GM19043 (cell line): ENCODE results near the gene ACTR5.

ENCODE experiments used
- ATAC-seq: cut with Tn5 transposase; IDR thresholded peaks from one replicate; pipeline ENCODE4 v1.9.1; 2021; ENCODE audit warnings: low read depth; ENCODE audit not compliant: unreplicated experiment

The ACTR5 gene

DNA sequence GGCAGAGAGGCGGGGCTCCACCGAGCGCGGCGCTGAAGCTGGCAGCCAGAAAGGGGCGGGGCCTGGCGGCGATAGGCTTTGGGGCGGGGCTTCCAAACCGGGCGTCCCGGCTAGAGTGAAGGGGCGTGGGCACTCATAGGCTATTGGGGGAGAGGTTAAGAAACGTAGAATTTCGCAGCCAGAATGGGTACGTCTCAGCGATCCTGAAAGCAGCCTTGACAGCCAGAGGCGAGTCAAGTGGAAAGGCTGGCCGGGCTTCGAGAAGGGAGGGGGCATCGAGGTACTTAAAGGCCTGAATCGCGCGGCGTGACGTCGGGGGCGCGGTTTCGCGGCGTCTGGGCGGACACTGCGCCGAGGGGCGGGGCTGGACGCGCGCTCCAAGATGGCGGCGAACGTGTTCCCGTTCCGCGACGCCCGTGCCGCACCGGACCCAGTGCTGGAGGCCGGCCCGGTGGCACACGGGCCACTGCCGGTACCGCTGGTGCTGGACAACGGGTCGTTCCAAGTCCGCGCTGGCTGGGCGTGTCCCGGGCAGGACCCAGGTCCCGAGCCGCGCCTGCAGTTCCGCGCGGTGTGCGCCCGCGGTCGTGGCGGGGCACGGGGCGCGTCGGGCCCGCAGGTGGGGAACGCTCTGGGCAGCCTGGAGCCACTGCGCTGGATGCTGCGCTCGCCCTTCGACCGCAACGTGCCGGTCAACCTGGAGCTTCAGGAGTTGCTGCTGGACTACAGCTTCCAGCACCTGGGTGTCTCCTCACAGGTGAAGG, at the start of gene ACTR5:
Gene ACTR5, plus strand, starts transcription at position 364 of the 764 bp plus-strand sequence. Its CDS starts 19 bp downstream, at position 383.
- peak; percentile 82 for ATAC-seq

DNA sequence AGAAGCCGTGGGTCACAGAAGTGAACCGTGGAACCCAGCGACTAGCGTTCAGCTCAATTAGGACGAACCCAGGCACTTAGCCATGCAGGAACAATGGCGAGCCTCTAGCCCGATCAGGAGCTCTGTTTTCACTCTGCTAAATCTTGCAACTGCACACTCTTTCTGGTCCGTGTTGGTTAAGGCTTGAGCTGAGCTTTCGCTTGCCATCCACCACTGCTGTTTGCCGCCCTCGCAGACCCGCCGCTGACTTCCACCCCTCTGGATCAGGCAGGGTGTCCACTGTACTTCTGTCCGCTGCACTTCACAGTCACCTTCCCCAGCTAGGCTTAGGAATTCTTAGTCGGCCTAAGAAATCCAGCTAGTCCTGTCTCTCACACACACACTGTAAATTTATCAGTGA, 49.7 kb upstream of the ACTR5 start:
- ATAC-seq, result no peak

DNA sequence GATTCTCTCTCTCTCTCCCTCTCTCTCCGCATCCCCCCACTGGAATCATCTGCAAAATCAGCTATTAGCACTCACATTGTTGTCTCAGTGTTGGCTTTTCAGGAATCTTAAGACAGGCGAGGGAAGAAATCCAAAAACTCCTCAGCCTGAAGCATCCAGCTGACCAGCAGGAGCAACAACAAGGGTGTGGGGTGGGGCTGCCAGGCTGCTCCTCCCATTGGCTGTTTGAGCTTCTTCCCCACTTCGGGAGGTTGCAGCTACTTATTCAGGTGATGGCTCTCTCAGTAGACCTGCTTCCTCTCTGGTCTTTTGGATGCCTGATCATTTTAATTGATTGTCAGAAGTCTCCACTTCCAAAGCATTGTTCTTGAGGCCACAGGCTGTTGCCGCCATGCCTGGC, 48.1 kb upstream of the ACTR5 start:
- no peak for ATAC-seq

DNA sequence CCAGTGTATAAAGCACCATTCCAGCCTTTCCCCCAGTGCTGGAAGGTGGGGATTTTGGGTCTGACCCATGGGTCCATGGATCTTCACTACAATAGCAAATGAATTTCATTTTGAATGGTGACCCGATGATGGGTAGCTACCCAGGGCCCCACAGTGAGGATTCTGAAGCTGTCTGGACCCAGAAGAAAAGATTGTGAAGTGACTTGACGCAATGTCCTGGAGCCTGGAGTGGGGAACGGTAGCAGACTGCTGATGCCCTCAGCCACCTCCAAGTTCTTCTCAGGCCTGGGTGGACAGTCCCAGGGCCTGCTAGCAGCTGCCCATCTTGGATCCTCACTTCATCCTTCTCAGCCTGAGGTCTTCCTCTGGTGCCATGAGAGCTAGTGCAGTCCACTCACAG, 47.3 kb upstream of the ACTR5 start:
- no peak for ATAC-seq

DNA sequence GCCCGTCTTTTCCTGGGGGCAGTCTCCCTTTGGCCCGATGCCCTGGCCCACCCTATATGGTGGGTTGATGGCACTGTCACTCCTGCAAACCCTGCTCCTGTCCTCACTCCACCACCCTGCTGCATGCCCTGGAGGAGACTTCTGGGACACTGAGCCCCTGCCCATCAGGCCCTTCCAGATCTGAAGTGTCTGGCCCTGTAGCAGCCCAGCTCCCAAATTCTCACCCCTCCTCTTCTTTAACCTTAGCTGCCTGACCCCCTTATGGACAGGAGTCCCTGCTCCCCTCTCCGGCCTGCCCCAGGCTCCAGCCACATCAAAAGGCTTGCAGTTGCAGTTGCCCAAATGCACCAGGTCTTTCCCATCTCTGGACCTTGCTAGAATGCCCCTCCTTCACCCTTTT, 44.7 kb upstream of the ACTR5 start:
- no peak for ATAC-seq

DNA sequence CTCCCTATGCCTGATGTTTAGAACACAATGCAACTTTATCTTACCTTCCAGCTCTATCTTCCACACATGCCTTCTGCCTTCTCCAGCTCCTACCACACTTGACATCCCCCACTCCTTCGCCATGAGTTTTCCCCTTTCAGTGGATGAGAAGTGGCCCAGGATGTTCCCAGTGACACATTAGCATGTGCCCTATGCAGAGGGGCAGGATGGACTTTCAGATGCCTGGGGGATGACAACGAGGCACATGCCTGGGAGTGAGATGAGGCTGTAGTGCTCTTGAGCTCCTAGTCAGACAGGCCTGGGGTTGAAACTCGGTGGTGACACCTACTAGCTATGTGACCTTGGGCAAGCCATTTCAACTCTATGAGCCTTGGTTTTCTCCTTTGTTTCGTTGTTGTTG, 44.1 kb upstream of the ACTR5 start:
- ATAC-seq, result no peak

DNA sequence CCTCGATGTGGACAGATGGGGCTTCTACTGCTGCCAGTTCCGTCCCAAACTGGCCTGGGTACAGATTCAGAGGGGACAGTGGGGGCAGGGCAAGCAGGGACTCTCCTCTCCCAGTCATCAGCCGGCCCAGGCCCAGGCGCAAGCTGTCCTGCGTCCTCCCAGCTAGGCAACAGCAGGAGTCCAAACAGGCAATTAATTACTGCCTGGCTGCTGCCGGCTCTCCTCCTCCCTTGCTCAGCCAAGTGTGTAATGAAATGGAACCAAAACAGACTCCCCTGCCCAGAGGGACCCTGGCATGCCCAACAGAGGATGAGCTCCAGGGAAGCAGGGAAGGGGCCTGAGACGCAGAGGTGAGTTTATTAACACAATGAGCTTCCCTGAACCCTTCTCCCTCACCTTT, 41.8 kb upstream of the ACTR5 start:
- no peak for ATAC-seq

DNA sequence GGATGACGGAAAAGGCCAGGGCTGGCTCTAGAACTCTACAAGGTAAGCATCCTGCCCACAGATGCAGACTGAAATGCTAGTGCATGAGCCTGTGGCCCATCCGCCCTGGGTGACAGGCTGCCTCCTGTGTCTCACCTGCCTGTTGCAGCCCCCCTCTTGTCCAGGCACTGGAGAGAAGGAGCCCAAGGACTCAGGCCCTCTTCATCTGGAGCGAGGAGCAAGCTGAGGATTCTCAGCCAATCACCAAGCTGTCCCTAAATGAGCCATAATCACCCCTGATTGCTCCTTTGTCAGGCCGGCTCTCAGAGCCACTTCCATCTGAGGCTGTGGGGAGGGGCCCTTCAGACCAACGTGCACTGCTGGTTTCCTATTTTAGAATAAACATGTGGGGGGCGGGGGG, 34.0 kb upstream of the ACTR5 start:
- ATAC-seq, result no peak

DNA sequence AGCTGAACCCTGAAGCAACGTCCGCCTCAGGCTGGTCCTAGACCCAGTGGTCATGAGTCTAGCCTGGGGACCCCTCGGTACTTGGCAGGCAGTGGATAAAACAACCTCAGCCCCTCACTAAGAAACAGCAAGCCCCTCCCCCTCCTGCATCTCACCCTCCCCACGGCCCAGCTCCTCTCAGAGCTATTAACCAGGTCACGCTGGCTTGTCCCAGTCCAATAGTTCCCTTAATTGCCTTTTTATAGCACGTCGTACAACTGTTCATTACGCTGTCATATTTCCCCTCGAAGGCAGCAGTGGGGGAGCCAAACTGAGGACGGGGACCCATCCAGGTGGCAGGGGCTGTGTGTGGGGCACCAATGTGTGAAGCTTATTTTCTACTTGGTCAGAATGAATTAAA, 32.6 kb upstream of the ACTR5 start:
- ATAC-seq, result no peak

DNA sequence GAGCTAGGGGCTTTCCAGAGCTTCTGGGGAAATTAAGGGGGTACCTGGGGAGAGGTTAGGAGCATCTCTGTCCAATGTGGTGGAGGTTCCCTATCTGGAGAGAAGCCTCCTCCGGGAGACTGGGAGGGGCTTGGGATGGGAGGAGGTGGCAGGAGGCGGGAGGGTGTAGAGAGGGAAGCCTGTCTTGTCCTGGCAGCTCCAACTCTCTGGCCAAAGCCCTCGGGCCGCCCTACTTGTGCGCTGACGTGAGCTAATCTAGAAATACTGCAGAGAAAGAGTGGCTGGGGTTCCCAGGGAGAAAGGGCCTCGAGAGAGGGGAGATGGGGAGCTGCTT, 25.6 kb upstream of the ACTR5 start:
- ATAC-seq, result no peak

DNA sequence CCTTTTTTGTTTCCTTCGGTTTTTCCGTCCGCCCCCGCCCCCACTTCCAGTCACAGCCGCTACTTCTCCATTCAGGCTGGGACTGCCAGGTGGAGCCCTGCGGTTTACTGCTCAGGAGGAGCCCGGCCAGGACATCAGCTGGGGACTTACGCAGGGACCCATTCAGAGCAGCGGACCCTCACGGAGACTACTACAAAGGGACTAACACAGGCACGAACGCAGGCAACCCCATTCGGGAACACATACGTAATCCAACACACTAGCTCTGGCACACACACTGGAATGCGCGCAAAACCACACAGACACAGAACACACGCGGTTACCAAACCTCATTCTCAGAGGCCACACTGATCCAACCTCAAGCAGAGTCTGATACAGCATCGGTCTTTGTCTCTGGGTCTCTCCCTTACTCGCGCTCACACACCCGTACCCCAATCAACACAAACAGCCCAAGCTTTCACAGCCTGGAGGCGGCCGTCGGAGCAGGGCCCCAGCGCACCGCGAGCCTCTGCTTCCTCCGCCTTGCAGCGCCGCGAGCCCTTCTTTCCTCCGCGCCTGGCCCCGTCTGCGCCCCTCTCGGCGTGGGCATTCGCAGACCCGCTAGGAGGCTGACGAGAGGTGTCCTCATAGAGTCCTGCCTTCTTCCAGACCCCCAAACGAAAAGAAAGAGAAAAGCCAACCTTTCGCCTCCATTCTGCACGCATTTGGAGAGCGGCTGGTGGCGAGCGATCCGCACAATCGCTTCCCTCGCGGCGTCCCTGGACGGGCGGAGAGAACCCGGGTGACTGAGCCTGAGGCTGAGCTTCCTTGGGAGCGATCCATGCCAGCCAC, 25.0 kb upstream of the ACTR5 start:
- no peak for ATAC-seq

DNA sequence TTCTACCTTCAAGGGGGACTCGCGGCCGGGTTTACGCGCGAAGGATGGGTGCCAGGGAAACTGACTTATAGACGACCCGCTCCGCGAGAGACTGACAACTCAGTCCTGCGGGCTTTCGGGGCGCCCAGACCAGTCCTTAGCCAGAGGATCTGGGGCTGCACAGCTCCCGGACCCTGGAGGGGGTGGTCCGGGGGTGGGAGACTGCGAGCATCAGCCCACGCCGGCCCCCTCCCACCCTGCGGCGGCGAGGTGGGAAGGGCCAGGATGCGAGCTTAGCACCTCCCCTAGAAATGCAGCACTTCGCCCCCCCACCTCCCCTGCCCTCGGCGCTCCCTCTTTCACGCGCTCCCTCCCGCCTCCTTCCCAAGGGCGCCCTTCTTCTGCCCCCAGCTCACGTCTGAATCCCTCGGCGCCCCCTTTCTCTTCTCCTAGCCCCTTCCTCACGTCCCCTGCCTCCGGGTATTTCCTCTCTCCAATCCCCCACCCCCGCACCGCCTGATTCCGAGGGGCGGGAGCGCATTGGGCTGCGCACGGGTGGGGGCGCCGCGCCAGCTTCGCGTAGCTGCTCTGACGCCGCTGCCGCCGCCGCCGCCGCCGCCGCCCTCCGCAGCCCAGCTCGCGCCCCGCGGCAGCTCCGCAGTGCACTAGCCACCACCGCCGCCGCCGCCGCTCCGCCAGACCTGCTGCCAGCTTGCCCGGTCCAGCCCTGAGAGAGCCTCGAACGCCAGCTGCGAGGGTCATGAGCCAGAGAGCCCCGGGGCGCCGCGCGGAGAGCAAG, 24.2 kb upstream of the ACTR5 start, which contains the start of gene SLC32A1:
Gene SLC32A1, plus strand, starts transcription at position 639 of the 778 bp plus-strand sequence. CDS start 239 bp downstream, outside the sequence.
- no peak for ATAC-seq

DNA sequence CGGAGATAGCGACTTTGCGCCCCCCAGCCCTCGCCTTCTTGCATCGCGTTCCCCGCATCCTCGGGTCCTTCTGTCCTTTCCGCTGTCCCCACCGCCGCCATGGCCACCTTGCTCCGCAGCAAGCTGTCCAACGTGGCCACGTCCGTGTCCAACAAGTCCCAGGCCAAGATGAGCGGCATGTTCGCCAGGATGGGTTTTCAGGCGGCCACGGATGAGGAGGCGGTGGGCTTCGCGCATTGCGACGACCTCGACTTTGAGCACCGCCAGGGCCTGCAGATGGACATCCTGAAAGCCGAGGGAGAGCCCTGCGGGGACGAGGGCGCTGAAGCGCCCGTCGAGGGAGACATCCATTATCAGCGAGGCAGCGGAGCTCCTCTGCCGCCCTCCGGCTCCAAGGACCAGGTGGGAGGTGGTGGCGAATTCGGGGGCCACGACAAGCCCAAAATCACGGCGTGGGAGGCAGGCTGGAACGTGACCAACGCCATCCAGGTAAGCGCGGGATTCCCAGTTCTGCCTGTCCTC, 23.6 kb upstream of the ACTR5 start:
- ATAC-seq, result no peak

DNA sequence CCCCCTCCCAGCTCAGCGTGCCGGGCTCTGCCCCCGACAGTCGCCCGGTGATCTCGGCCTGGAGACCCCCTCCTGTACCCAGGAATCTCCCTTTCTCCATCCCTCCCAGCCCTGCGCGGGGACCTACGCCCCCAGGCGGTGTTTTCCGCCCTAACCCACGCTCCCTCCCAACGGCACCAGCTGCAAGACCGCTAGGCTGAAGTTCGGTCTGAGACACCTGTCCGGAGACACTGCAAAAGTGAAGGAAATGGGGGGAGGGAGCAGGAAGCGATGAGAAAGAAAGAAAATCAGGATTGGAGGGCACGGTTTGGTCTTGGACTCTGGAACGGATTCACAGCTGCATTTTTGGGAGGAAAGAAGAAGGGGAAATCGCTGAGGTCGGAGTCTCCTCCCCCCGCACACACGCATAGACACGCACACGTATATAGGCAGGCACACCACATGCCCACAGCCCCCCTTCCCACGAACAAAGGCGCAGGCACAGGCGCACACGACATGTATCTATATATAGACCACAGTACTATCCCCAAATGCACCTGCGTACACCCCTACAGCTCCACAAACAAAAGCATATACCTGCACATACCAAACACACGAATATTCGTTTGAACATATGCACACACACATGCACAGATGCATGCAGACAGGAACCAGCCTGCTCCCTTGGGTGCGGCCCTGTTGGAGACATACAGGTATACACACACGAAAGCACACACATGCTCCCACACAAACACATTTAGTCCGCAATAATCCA, 22.9 kb upstream of the ACTR5 start:
- no peak for ATAC-seq

DNA sequence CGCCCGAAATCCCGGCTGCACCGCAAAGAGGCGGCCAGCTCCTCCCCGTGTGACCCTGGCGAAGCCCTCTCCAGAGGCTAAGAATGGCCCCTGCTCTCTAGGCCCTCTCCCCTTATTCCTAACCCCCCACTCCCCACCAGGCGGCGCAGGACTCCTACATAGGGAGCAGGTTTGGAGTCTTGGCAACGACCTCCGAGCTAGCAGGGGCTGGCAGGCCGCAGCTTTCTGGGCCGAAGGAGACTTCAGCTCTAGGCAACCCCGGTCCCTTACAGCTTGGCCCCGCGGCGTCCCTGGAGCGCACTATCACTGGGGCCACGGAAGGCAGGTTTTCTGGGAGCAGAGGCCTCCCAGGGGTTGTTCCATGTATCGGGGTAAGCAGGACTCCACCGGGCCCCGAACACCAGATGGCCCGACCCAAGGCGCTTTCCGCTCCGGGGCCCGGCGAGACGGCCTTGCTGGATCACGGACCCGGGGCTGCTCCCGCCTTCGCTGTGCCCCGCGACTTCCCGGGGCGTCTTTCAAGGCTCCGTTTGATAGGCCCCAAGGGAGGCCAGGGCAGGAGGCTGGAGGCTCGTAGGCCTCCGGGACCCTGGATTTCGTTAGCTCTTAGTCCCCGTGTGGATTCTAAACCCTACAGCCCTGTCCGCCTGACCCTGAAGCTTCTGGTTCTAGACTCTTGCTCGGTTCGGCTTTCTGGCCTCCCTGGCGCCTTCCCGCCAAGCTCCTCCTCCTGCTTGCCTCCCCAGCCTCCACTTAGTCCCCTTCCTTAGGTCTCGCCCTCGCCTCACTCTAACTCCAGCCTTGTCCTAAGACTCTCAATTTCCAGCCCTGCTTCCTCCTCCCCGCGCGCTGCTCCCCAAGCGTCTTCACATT, 22.1 kb upstream of the ACTR5 start:
- ATAC-seq, result no peak

DNA sequence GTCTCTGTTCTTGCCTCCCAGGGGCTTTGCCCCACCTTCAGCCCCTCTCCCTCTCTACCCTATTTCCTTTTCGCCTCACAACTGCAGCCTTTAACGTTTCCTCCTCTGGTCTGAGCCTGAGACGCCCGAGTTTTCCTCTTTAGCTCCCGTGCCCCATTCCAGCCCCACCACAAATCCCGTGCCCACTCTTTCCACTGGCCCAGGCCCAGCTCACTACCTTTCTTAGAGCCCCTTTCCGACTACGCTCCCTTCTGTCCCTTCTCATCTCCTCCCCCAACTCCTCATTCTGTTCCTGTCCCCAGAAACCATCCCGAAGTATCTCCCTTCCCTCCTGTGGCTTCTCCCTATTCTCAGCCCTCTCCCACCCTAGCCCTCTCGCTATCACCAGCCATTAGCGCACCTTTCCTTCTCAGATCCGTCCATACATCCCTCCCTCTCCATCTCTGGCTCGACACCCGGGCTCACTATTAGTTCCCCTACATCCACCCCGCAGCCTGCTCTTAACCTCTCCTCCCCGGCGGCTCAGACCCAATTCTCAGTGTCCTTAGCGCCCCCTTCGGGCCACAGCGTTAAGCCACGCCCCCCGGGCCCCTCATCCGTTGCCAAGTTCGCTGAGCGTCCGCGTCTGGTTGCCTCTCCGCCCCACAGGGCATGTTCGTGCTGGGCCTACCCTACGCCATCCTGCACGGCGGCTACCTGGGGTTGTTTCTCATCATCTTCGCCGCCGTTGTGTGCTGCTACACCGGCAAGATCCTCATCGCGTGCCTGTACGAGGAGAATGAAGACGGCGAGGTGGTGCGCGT, 21.3 kb upstream of the ACTR5 start:
- no peak for ATAC-seq

DNA sequence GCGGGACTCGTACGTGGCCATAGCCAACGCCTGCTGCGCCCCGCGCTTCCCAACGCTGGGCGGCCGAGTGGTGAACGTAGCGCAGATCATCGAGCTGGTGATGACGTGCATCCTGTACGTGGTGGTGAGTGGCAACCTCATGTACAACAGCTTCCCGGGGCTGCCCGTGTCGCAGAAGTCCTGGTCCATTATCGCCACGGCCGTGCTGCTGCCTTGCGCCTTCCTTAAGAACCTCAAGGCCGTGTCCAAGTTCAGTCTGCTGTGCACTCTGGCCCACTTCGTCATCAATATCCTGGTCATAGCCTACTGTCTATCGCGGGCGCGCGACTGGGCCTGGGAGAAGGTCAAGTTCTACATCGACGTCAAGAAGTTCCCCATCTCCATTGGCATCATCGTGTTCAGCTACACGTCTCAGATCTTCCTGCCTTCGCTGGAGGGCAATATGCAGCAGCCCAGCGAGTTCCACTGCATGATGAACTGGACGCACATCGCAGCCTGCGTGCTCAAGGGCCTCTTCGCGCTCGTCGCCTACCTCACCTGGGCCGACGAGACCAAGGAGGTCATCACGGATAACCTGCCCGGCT, 20.6 kb upstream of the ACTR5 start:
- no peak for ATAC-seq

DNA sequence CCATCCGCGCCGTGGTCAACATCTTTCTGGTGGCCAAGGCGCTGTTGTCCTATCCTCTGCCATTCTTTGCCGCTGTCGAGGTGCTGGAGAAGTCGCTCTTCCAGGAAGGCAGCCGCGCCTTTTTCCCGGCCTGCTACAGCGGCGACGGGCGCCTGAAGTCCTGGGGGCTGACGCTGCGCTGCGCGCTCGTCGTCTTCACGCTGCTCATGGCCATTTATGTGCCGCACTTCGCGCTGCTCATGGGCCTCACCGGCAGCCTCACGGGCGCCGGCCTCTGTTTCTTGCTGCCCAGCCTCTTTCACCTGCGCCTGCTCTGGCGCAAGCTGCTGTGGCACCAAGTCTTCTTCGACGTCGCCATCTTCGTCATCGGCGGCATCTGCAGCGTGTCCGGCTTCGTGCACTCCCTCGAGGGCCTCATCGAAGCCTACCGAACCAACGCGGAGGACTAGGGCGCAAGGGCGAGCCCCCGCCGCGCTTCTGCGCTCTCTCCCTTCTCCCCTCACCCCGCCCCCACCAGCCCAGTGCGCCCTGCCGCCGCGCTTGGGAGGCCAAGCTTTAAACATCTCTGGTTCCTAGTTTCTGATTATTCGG, 20.0 kb upstream of the ACTR5 start:
- ATAC-seq, result no peak
